GM08714 (cell line): ENCODE results near the gene ZFYVE1.
A peak's percentile ranks its signal among the peaks of the same experiment; 100 is the strongest.

Source experiments
- H3K4me3 ChIP-seq: fragments of 200-500 bp; sonication (Bioruptor generic); 2 replicates; pipeline ENCODE4 v1.5.1; 2014; ENCODE audit warnings: mild to moderate bottlenecking, low read length, inconsistent platforms
- ZNF274 ChIP-seq: IDR thresholded peaks from 2 replicates; pipeline ENCODE4 v1.6.1; 2012; ENCODE audit warnings: mild to moderate bottlenecking, low read depth, low read length

Gene ZFYVE1

DNA sequence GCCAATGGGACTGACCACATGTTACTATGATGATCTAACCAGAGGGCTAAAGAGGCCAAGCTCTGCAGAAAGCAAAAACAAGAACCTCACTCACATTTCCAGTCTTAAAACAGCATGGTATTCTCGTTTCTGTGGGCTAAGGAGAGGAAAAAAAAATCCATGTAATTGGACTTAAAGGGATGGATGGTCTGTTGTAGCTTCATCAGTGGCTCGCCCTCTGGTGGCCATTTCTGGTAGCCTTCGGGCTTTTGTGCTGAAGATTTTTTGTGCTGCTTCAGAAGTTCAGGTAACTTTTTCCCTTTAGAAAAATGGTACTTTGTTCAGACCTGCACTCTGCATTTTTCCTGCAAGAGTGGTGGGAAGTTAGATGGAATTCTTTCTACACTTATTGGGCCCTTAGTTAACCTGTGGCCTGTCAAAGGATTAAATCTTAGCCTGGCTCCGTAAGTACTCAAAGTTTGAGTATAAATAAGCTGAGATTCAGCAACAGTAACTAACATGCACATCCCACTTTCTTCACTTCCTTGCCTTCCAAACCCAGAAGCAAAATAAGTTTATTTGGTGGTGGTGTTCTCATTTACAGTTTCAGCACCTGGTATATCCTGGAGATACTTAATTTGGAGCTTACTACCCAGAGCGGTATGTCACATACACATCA lies 78.3 kb downstream of the ZFYVE1 start:
- H3K4me3 ChIP-seq: no peak overlapping the region
- TF ChIP-seq ZNF274: no peak

- H3K4me3 ChIP-seq: no peak overlapping the region
- TF ChIP-seq ZNF274: no peak
Observed at GRCh38 chr14:72947366-72948160, 79.3 kb downstream of the ZFYVE1 start.

GRCh38 chr14:72946491-72946890 lies 80.4 kb downstream of the ZFYVE1 start:
- no peak overlapping the region for H3K4me3 ChIP-seq
- no peak for TF ChIP-seq ZNF274

- TF ChIP-seq ZNF274: no peak
Observed at GRCh38 chr14:72945356-72946027, 81.4 kb downstream of the ZFYVE1 start.

DNA sequence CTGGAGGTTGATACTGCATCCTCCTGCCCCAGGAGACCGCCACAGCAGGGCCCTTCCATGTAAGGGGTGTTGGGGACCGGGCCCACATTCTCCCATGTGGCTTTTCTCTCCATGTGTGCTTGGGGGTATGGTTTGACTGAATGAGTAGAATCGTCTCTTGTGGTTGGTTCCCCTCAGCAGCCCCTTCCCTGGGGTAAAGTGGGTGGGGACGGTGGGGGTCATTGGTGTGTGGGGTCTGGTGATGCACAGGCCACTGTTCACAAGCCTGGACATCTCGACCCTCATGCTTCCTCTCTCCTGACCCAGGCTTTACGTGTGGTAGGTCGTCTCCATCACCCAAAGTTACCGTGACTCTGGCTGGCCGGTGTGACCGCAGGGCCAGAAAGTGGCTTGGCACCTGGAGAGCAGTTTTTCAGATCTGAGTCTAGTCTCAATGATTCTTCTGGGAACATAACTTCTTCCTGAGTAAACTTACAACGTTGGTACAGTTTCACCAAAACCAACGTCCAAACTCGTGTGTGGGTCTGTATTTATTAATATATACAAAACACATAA lies 83.0 kb downstream of the ZFYVE1 start:
- no peak overlapping the region for H3K4me3 ChIP-seq
- no peak for TF ChIP-seq ZNF274

More at GRCh38 chr14:72945356-72946027, 81.4 kb downstream of the ZFYVE1 start:
- H3K4me3 ChIP-seq: no peak overlapping the region

DNA sequence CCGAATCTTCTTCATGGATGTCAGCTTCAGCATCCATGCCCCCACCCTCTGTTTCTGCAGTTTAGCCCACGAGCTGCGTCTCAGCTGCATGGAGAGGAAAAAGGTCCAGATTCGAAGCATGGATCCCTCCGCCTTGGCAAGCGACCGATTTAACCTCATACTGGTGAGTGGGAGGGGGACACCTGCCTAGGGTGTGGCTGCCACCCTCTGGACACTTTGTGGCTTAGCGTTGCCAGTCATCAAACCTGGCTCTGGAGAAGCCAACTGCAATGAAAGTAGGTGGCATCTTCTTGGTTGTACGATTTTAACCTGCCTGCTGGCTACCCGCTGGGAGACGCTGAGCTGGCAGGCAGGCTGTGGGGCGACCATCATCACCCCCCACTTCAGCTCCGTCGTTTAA lies 84.0 kb downstream of the ZFYVE1 start:
- H3K4me3 ChIP-seq: no peak overlapping the region
- no peak for TF ChIP-seq ZNF274

DNA sequence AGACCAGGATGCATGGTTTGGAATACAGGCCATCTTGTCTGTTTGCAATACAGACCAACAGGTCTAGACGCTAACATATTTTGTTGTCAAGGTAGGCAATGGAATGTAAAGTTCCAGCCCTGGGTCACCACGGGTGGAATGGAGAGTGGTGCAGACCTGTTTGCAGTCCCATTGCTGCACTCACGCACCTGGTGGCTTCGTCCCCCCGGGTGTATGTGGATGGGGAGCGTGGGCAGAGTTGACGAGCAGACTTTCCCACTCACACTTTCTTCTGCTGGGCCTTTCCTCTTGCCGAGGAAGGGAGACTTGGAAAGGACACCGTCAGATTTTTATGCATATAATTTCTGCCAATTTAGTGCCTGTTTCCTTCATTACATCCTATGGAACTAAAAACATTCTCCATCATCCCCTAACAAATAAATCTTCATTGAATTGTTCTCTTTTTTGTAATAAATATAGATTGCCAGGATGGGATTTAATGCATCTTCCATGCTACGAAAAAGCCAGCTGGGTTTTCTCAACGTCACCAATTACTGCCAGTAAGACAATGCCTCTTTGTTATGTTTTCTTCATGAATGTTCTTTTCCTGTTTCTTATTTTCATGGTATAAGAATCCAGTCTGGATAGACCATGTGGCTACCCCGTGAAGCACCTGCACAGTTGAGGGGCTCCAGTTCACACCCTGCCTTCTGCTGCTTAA lies 85.5 kb downstream of the ZFYVE1 start:
- H3K4me3 ChIP-seq: no peak overlapping the region
- no peak for TF ChIP-seq ZNF274

- no peak for TF ChIP-seq ZNF274
- H3K4me3 ChIP-seq: no peak overlapping the region
Observed at GRCh38 chr14:72939630-72940029, 87.3 kb downstream of the ZFYVE1 start.

- H3K4me3 ChIP-seq: no peak overlapping the region
- no peak for TF ChIP-seq ZNF274
Observed at GRCh38 chr14:72932893-72933292, 94.0 kb downstream of the ZFYVE1 start.

DNA sequence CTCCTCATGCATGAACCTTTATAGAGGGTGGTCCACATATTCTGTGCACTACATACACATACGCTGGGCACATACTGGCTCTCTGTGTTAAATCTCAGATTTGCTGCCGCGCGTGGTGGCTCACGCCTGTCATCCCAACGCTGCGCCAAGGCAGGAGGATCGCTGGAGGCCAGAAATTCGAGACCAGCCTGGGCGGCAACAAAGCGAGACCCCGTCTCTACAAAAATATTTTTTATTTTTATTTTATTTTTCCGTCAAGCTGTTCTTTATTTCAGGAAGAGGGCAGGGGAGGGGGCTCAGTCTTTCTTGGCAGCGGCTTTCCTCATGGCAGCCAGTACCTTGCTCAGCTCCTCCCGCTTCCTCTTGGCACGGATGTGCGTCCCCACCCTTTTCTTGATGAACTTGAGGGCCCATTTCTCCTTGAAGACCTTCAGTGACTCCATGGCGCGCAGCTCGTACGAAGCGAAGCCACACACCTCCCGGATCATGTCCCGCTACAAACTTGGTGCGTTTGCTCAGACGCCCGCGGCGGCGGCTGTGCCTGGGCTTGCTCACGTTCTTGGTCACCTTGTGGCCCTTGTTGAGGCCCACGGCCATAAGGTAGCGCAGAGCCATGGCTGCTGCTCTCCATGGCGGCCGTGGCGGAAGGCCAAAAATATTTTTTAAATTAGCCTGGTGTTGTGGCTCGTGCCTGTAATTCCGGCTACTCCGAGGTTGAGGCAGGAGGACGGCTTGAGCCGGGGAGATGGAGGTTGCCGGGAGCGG lies 97.4 kb downstream of the ZFYVE1 start:
- H3K4me3 ChIP-seq: no peak overlapping the region
- TF ChIP-seq ZNF274: no peak

DNA sequence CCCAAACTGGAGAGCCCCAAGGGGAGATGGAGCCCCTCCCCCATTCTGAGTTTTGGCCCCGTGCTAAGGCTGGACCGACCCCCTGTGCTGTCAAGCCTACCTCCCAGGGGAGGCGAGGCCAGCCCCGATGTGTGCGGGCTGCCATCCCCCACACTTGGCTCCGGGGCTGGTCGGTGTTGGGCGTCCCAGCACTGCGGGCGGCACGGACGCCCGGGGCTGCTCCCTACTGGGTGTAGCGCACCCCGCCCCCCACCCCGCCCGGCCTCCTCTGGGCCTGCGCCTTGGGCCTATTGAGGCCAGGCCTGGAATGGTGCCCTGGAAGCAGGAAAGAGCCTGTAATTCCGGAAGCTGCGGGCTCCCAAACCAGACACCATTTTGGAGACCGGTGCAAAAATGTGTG lies 98.0 kb downstream of the ZFYVE1 start:
- no peak overlapping the region for H3K4me3 ChIP-seq
- TF ChIP-seq ZNF274: no peak

DNA sequence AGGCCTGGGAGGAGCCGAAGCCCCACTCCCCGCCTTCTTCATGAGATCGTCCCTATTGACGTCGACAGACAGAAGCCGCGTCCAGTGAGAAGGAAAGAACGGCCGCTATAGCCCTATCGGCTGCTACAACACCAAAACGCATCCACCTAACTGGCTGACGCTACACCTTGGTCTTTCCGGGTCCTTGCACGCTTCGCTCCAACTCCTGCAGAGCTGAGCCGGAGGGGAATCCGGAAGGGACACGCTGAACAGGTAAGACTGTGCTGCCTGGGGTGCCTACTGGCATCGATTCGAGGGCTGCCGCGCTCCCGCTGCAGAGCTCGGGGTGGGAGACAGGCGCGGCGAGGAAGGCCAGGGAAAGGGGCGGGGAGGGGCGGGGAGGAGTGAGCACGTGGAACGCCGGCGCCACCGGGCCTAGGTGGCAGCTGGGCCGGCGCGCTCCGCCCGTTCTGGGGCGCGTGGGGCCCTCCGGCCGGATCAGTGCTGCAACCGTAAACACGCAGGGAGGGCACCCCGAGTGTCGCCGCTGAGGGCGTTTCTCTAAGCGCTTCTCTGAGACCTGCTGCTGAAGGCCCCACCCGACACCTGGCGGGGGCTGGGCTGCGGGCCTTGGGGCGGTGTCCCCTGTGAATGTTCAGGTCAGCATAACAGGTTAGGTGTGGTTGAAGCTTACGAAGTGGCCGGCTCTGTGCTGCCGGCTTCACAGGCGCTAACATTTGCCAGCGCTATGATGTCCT lies 100.4 kb downstream of the ZFYVE1 start, which contains the start of gene DCAF4:
DCAF4 (plus strand) TSS at position 173 of the 737 bp plus-strand sequence. CDS start 11,515 bp downstream, outside the sequence.
- no peak for TF ChIP-seq ZNF274

More for the DNA sequence above, 100.4 kb downstream of the ZFYVE1 start, which contains the start of gene DCAF4:
- peak within 1 kb of the TSS; percentile 82 for H3K4me3 ChIP-seq
